Mesothelial cell of epicardium (in vitro differentiated cells): ENCODE results near the gene DDX21. TPM values are rescaled to one million over a fixed set of nuclear protein-coding genes. Genes with fewer than 3 reads are reported as not detected.
A peak's percentile ranks its signal among the peaks of the same experiment; 100 is the strongest.
"Not testable (repeated sequence)": the region's sequence is repeated elsewhere in the genome, so short reads cannot be mapped to it uniquely, and the experiment has no call there.

Source experiments
- DNase-seq, 2 experiments: peaks; one replicate each; pipeline ENCODE4 v3.0.0; 2021; ENCODE audit warnings: low spot score in 2 of 2; ENCODE audit not compliant: unreplicated experiment in 2 of 2
- H3K27ac Mint-ChIP-seq: 2 replicates; pipeline ENCODE4 v1.8.0; 2021; ENCODE audit warnings: mixed read lengths
- H3K27me3 Mint-ChIP-seq: 2 replicates; pipeline ENCODE4 v1.8.0; 2021; ENCODE audit warnings: low read depth, mixed read lengths
- H3K36me3 Mint-ChIP-seq: 2 replicates; pipeline ENCODE4 v1.8.0; 2021; ENCODE audit warnings: mixed read lengths
- H3K4me1 Mint-ChIP-seq: 2 replicates; pipeline ENCODE4 v1.8.0; 2021; ENCODE audit warnings: mixed read lengths
- H3K4me3 Mint-ChIP-seq: 2 replicates; pipeline ENCODE4 v1.8.0; 2021; ENCODE audit warnings: mild to moderate bottlenecking, moderate library complexity, mixed read lengths
- H3K9me3 Mint-ChIP-seq: 2 replicates; pipeline ENCODE4 v1.8.0; 2021; ENCODE audit warnings: mixed read lengths
- total RNA-seq: library from RNA; stranded (reverse); gene quantifications from 3 replicates; pipeline ENCODE4 v1.2.1, GENCODE V29; 2021
- TF ChIP-seq, protein P1 (sequence below): fragments of 200-600 bp; sonication (generic); IDR thresholded peaks from one replicate; pipeline ENCODE4 v1.5.0; 2021; ENCODE audit warnings: antibody characterized with exemption; ENCODE audit not compliant: unreplicated experiment

Gene DDX21
- total RNA-seq, 1 donor from 2014 or later, result 39.8 TPM

DNA sequence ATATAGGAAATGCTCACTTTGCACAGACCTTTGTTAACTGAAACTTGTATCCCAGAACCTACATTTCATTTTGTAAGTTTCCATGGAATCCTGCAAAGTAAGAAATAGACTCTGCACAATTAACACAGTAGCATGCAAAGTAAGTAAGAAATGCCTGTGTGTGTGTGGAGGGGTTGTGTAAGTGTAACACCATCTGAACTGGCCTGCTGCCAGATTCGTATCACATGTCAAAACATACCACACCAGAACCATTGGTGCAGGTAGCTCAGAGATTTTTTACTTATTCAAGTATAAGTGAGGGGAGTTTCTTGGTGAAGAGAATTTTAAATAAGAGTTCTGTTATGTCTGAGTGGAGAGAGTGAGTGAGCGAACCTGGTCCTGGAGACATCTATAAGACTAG, 17.9 kb upstream of the DDX21 start:
- no peak for DNase-seq

DNA sequence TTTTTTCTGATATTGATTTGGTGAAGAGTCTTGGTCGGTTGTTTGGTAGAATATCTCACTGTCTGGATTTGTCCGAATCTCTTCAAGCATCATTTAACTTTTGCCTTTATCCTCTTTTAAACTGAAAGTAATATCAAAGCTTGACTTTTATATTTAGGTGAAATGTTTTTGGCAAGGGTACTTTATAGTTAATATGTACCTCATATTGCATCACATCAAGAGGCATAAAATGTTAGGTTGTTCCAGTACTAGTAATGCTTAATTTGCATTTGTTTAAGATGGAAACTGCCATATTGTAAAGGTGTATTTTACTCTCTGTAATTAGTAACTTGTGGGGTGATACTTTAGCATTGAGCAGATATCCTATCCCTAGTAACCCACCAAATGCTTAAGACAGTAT, 17.1 kb upstream of the DDX21 start:
- H3K9me3 Mint-ChIP-seq, result no peaks in the 10 kb centered on the region
- H3K4me1 Mint-ChIP-seq, result no peaks in the 10 kb centered on the region
- TF ChIP-seq, protein P1, sequence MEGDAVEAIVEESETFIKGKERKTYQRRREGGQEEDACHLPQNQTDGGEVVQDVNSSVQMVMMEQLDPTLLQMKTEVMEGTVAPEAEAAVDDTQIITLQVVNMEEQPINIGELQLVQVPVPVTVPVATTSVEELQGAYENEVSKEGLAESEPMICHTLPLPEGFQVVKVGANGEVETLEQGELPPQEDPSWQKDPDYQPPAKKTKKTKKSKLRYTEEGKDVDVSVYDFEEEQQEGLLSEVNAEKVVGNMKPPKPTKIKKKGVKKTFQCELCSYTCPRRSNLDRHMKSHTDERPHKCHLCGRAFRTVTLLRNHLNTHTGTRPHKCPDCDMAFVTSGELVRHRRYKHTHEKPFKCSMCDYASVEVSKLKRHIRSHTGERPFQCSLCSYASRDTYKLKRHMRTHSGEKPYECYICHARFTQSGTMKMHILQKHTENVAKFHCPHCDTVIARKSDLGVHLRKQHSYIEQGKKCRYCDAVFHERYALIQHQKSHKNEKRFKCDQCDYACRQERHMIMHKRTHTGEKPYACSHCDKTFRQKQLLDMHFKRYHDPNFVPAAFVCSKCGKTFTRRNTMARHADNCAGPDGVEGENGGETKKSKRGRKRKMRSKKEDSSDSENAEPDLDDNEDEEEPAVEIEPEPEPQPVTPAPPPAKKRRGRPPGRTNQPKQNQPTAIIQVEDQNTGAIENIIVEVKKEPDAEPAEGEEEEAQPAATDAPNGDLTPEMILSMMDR, result no peak
- no peak for DNase-seq
- H3K27me3 Mint-ChIP-seq, result no peaks in the 10 kb centered on the region
- peaks cover 19% of the 10 kb centered on the region for H3K36me3 Mint-ChIP-seq
- no peak overlapping the region for H3K4me3 Mint-ChIP-seq
- H3K27ac Mint-ChIP-seq, result no peak overlapping the region

More for the DNA sequence above, 17.9 kb upstream of the DDX21 start:
- no peak overlapping the region for H3K27ac Mint-ChIP-seq
- no peaks in the 10 kb centered on the region for H3K27me3 Mint-ChIP-seq
- TF ChIP-seq, protein P1, result no peak
- H3K4me3 Mint-ChIP-seq, result no peak overlapping the region
- no peaks in the 10 kb centered on the region for H3K4me1 Mint-ChIP-seq
- H3K9me3 Mint-ChIP-seq, result no peaks in the 10 kb centered on the region
- H3K36me3 Mint-ChIP-seq, result peaks cover 19% of the 10 kb centered on the region

DNA sequence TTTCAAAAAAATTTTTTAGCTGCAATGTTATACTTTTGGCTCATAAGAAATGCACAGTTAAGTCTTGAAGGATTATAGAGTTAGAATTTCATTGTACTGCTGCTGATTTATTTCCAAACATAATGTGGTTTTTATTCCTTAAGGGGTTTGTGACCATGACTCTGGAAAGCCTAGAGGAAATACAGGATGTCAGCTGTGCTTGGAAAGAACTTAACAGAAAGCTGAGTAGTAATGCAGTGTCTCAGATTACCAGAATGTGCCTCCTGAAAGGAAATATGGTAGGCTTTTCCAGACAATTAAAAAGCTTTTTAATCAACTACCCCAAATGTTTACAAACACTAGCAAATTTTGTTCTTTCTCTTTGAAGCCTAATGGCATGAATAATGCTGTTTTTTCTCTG, 15.1 kb upstream of the DDX21 start:
- H3K4me1 Mint-ChIP-seq, H3K4me3 Mint-ChIP-seq, H3K27ac Mint-ChIP-seq, H3K9me3 Mint-ChIP-seq, DNase-seq, H3K27me3 Mint-ChIP-seq: not testable (repeated sequence)
- peaks cover 15% of the 10 kb centered on the region for H3K36me3 Mint-ChIP-seq

DNA sequence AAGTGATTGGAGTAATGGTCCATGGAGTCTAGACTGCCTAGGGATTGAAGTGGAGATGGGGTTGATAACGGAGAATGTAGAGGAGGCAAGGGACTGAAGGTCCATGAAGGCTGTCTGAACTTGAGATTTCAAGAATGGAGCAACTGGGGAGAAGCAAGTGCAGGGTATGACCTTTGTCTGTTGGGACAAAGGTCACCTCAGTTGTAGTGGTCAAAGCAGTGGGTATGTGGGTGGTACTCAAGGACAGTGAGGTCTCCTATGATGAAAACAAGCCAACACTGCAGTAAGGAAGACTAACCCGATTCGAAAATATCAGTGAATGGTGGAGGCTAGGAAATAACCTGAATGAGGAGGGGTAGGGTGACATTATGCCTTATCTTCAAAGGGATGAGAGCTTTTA, 5.4 kb upstream of the DDX21 start:
- Mint-ChIP-seq H3K27ac (no peak overlapping the region), H3K36me3 (peaks cover 13% of the 10 kb centered on the region), H3K9me3 (no peaks in the 10 kb centered on the region), H3K4me3 (no peak overlapping the region), H3K4me1 (no peaks in the 10 kb centered on the region), H3K27me3 (no peaks in the 10 kb centered on the region)
- DNase-seq, result no peak
- TF ChIP-seq, protein P1, result no peak

DNA sequence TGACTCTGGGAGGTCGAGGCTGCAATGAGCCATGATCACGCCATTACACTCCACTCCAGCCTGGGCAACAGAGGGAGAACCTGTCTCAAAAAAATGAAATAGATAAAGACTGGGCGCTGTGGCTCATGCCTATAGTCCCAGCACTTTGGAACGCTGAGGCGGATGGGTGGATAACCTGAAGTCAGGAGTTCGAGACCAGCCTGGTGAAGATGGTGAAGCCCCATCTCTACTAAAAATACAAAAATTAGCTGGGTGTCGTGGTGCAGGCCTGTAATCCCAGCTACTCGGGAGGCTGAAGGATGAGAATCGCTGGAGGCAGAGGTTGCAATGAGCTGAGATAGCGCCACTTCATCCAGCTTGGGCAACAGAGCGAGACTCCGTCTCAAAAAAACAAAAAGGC, 1.1 kb upstream of the DDX21 start:
- peak overlapping the region; percentile 43 for H3K27ac Mint-ChIP-seq
- H3K36me3 Mint-ChIP-seq, result peaks cover 3% of the 10 kb centered on the region
- H3K27me3 Mint-ChIP-seq, result no peaks in the 10 kb centered on the region
- TF ChIP-seq, protein P1, result no peak
- peak overlapping the region; percentile 52 for H3K4me3 Mint-ChIP-seq
- H3K9me3 Mint-ChIP-seq, result no peaks in the 10 kb centered on the region
- DNase-seq, result no peak
- H3K4me1 Mint-ChIP-seq, result peaks cover 9% of the 10 kb centered on the region

DNA sequence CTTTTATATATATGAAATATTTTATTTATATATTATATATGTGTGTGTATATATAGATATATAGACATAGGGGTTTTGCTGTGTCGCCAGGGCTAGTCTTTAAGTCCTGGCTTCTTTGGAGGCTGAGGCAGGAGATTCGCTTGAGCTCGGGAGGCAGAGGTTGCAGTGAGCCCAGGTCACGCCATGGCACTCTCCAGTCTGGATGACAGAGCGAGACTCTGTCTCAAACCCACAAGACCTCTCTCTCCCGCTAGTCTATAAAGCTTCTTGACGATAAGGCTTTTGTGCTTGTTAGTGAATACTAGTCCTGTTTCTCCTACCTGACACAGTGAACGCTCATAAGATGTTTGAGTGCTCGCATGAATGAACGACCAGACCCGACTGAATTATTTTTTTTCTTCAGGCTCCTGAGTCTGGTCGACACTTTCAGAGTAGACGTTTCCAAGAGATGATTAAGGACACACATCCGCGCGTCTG, 577 bp upstream of the DDX21 start:
- Mint-ChIP-seq H3K9me3 (no peaks in the 10 kb centered on the region), H3K27me3 (no peaks in the 10 kb centered on the region), H3K27ac (peak overlapping the region; percentile 100), H3K36me3 (peaks cover 4% of the 10 kb centered on the region), H3K4me1 (peaks cover 9% of the 10 kb centered on the region), H3K4me3 (peak overlapping the region; percentile 99)
- TF ChIP-seq, protein P1, result no peak
- DNase-seq, result no peak
